Liver (tissue), 9 donors: ENCODE results near the gene PPP6R2. TPM values are rescaled to one million over a fixed set of nuclear protein-coding genes. Genes with fewer than 3 reads are reported as not detected.

ENCODE experiments used
- DNase-seq: peaks from one replicate; pipeline ENCODE4 v3.0.0-alpha.2; 2017; ENCODE audit warnings: low spot score
- H3K27ac ChIP-seq, 2 donors: one replicate each; pipeline ENCODE4 v1.7.0; 2013; ENCODE audit warnings: inconsistent platforms in 2 of 2, low read length in 2 of 2, control low read depth in 1 of 2, low read depth in 1 of 2, mild to moderate bottlenecking in 1 of 2
- H3K27me3 ChIP-seq, 4 donors: one replicate each; pipeline versions ENCODE4 v1.6.1 to v1.7.0; 2013; ENCODE audit warnings: low read length in 3 of 4, inconsistent platforms in 1 of 4, mild to moderate bottlenecking in 1 of 4, moderate library complexity in 1 of 4; ENCODE audit not compliant: control insufficient read depth in 4 of 4, insufficient read depth in 4 of 4
- H3K36me3 ChIP-seq, 4 donors: one replicate each; pipeline versions ENCODE4 v1.6.1 to v1.7.0; 2013; ENCODE audit warnings: low read length in 3 of 4, mild to moderate bottlenecking in 3 of 4, low read depth in 1 of 4, moderate library complexity in 1 of 4; ENCODE audit not compliant: control insufficient read depth in 4 of 4, insufficient read depth in 3 of 4
- H3K4me1 ChIP-seq, 4 donors: one replicate each; pipeline versions ENCODE4 v1.6.1 to v1.7.0; 2013; ENCODE audit warnings: low read length in 3 of 4, mild to moderate bottlenecking in 3 of 4, moderate library complexity in 1 of 4; ENCODE audit not compliant: control insufficient read depth in 4 of 4, insufficient read depth in 4 of 4
- H3K4me3 ChIP-seq, 3 donors: one replicate each; pipeline versions ENCODE4 v1.6.1 to v1.7.0; 2013; ENCODE audit warnings: low read length in 3 of 3, control low read depth in 1 of 3, low read depth in 1 of 3, mild to moderate bottlenecking in 1 of 3
- H3K9ac ChIP-seq, 2 donors: one replicate each; pipeline ENCODE4 v1.7.0; 2013; ENCODE audit warnings: low read length in 2 of 2, mild to moderate bottlenecking in 2 of 2, moderate library complexity in 2 of 2, control low read depth in 1 of 2, low read depth in 1 of 2
- H3K9me3 ChIP-seq, 4 donors: one replicate each; pipeline versions ENCODE4 v1.6.1 to v1.7.0; 2013; ENCODE audit warnings: low read length in 3 of 4; ENCODE audit not compliant: control insufficient read depth in 4 of 4
- ATF3 ChIP-seq: IDR thresholded peaks from 2 replicates; pipeline ENCODE4 v1.6.1; 2016; ENCODE audit warnings: antibody characterized with exemption
- EGR1 ChIP-seq, 2 donors: IDR thresholded peaks; 2 replicates each; pipeline ENCODE4 v1.6.1; 2016 to 2018; ENCODE audit warnings: antibody characterized with exemption in 2 of 2, low read depth in 2 of 2
- FOXA1 ChIP-seq: IDR thresholded peaks from 2 replicates; pipeline ENCODE4 v1.6.1; 2016; ENCODE audit warnings: antibody characterized with exemption
- FOXA2 ChIP-seq: IDR thresholded peaks from 2 replicates; pipeline ENCODE4 v1.6.1; 2016; ENCODE audit warnings: antibody characterized with exemption
- GABPA ChIP-seq, 2 donors: IDR thresholded peaks in 1 of 2; conservative IDR thresholded peaks in 1 of 2; 2 replicates each; pipeline ENCODE4 v1.6.1; 2016; ENCODE audit warnings: antibody characterized with exemption in 2 of 2, mild to moderate bottlenecking in 1 of 2, moderate library complexity in 1 of 2
- HNF4A ChIP-seq, 2 donors: conservative IDR thresholded peaks; 2 replicates each; pipeline ENCODE4 v1.6.1; 2016; ENCODE audit warnings: antibody characterized with exemption in 2 of 2, mild to moderate bottlenecking in 2 of 2
- HNF4G ChIP-seq: IDR thresholded peaks from 2 replicates; pipeline ENCODE4 v1.6.1; 2016; ENCODE audit warnings: antibody characterized with exemption
- JUND ChIP-seq, 2 donors: IDR thresholded peaks; 2 replicates each; pipeline ENCODE4 v1.6.1; 2016; ENCODE audit warnings: antibody characterized with exemption in 2 of 2
- MAX ChIP-seq: IDR thresholded peaks from 2 replicates; pipeline ENCODE4 v1.6.1; 2016; ENCODE audit warnings: antibody characterized with exemption
- NR2F2 ChIP-seq: IDR thresholded peaks from 2 replicates; pipeline ENCODE4 v1.6.1; 2016; ENCODE audit warnings: antibody characterized with exemption
- REST ChIP-seq: IDR thresholded peaks from 2 replicates; pipeline ENCODE4 v1.6.1; 2016; ENCODE audit warnings: antibody characterized with exemption, mild to moderate bottlenecking
- RXRA ChIP-seq, 2 donors: IDR thresholded peaks; 2 replicates each; pipeline ENCODE4 v1.6.1; 2017 to 2018; ENCODE audit warnings: antibody characterized with exemption in 2 of 2, mild to moderate bottlenecking in 1 of 2
- SP1 ChIP-seq: IDR thresholded peaks from 2 replicates; pipeline ENCODE4 v1.6.1; 2018; ENCODE audit warnings: antibody characterized with exemption, mild to moderate bottlenecking
- TAF1 ChIP-seq: conservative IDR thresholded peaks from 2 replicates; pipeline ENCODE4 v1.6.1; 2016; ENCODE audit warnings: antibody characterized with exemption, mild to moderate bottlenecking
- YY1 ChIP-seq: IDR thresholded peaks from 2 replicates; pipeline ENCODE4 v1.6.1; 2016; ENCODE audit warnings: antibody characterized with exemption, mild to moderate bottlenecking
- ZBTB33 ChIP-seq: IDR thresholded peaks from 2 replicates; pipeline ENCODE4 v1.6.1; 2016; ENCODE audit warnings: antibody characterized with exemption
- WGBS: extraction: QIAGEN DNeasy Blood & Tissue Kit; methylation state at CpG from one replicate; pipeline ENCODE4 v1.1.7; 2013; 5-methylcytosine and 5-hydroxymethylcytosine counted together
- polyA plus RNA-seq, 2 donors: library from polyadenylated mRNA; stranded (reverse) in 1 of 2; unstranded in 1 of 2; fragments of 200-250 nt in 1 of 2; fragments of >200 nt in 1 of 2; fragmentation: Nextera tagmentation in 1 of 2; extraction: Ambion mirVana in 1 of 2; gene quantifications; one replicate each; pipeline versions ENCODE4 v1.2.1 to v1.2.3, GENCODE V29; 2013 to 2015
- total RNA-seq, 2 donors: library from RNA; depleted of rRNA; stranded (reverse); fragments of >200 nt; gene quantifications; one replicate each; pipeline ENCODE4 v1.2.3, GENCODE V29; 2014
- donor health status: healthy.
- donor health status: healthy.
- donor health status: healthy.
- donor health status: healthy.
- donor health status: healthy.

The PPP6R2 gene
- total and polyA plus RNA-seq, 4 donors: 28.8 to 117 (median 47.2) TPM

GRCh38 chr22:50434849-50435248, 91.7 kb downstream of the PPP6R2 start:
- no peak overlapping the region for H3K4me3 ChIP-seq
- no peaks in the 10 kb centered on the region for H3K27me3 ChIP-seq
- no peak overlapping the region for H3K27ac ChIP-seq
- no peaks in the 10 kb centered on the region for H3K4me1 ChIP-seq
- DNase-seq: no peak
- TF ChIP-seq SP1: no peak
- no peak overlapping the region for H3K9ac ChIP-seq
- 90% methylated on average over 24 of the region's 24 CpGs for WGBS
- H3K36me3 ChIP-seq: peaks cover 26 to 82% (median 46%) of the 10 kb centered on the region in 4 donors
- H3K9me3 ChIP-seq: no peaks in the 10 kb centered on the region

GRCh38 chr22:50435291-50436014, 92.3 kb downstream of the PPP6R2 start:
- no peaks in the 10 kb centered on the region for H3K9me3 ChIP-seq
- WGBS: 87% methylated on average over 20 of the region's 20 CpGs
- DNase-seq: no peak
- H3K36me3 ChIP-seq: peaks cover 27 to 82% (median 49%) of the 10 kb centered on the region in 4 donors
- no peak for TF ChIP-seq HNF4G
- TF ChIP-seq GABPA (IDR thresholded peaks at IDR 0.05 in 1 of 2, conservative IDR thresholded peaks at IDR 0.05 in 1 of 2): no peak
- no peak for TF ChIP-seq ZBTB33
- no peak for TF ChIP-seq JUND (IDR thresholded peaks at IDR 0.05)
- TF ChIP-seq REST: no peak
- TF ChIP-seq FOXA2: no peak
- TF ChIP-seq NR2F2: no peak
- no peak for TF ChIP-seq HNF4A (conservative IDR thresholded peaks at IDR 0.05)
- H3K4me3 ChIP-seq: no peak overlapping the region
- H3K9ac ChIP-seq: no peak overlapping the region
- peaks cover 0 to 2% (median 0%) of the 10 kb centered on the region in 4 donors for H3K4me1 ChIP-seq
- H3K27me3 ChIP-seq: no peaks in the 10 kb centered on the region
- no peak overlapping the region for H3K27ac ChIP-seq

GRCh38 chr22:50436015-50436830, 93.1 kb downstream of the PPP6R2 start:
- H3K9me3 ChIP-seq: no peaks in the 10 kb centered on the region
- 93% methylated on average over 37 of the region's 37 CpGs for WGBS
- H3K4me3 ChIP-seq: no peak overlapping the region
- H3K36me3 ChIP-seq: peaks cover 25 to 79% (median 48%) of the 10 kb centered on the region in 4 donors
- H3K27me3 ChIP-seq: no peaks in the 10 kb centered on the region
- peaks cover 0 to 3% (median 0%) of the 10 kb centered on the region in 4 donors for H3K4me1 ChIP-seq
- no peak for DNase-seq
- H3K27ac ChIP-seq: no peak overlapping the region
- H3K9ac ChIP-seq: no peak overlapping the region
- TF ChIP-seq YY1 (no peak), HNF4G (no peak), RXRA (IDR thresholded peaks at IDR 0.05) (no peak), EGR1 (IDR thresholded peaks at IDR 0.05; ENCODE audit: low read depth in 2 of 2) (no peak), TAF1 (no peak), SP1 (no peak), HNF4A (conservative IDR thresholded peaks at IDR 0.05) (no peak), GABPA (IDR thresholded peaks at IDR 0.05 in 1 of 2, conservative IDR thresholded peaks at IDR 0.05 in 1 of 2) (no peak), ATF3 (no peak), ZBTB33 (no peak), FOXA2 (no peak), FOXA1 (no peak), JUND (IDR thresholded peaks at IDR 0.05) (no peak), MAX (no peak)
